DMS153 treated with DMSO at 0.1 percent for 48 hours (cell line): ENCODE results near the gene SLC39A1.
A peak's percentile ranks its signal among the peaks of the same experiment; 100 is the strongest.

Experiments used
- DNase-seq: peaks from one replicate; lab custom pipeline; 2025; ENCODE audit not compliant: unreplicated experiment; lab: John Stamatoyannopoulos, UW

The SLC39A1 gene

DNA sequence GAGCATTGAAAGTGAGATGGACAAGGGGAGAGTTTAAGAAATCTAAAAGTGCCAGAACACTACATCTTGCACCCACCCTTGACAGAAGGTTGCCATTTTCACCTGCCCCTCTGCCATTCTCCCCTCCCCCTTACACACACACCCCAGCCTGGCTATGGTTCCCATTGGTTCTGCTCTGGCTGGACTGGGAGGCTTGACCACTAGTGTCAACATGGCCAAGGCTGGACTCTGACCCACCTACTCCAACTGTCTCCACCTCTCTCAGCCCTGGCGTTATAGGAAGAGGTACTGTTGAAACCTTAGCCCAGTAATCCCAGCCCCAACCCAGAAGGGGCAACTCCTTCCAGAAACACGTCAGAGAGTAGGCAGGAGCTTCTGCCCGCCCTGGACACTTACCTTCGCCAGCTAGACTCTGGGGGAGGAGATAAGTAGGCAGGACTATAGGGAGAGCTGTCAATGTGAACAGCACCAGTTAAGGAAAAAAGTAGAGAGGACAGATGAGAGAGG, 9.4 kb downstream of the SLC39A1 start:
- DNase-seq, result no peak

DNA sequence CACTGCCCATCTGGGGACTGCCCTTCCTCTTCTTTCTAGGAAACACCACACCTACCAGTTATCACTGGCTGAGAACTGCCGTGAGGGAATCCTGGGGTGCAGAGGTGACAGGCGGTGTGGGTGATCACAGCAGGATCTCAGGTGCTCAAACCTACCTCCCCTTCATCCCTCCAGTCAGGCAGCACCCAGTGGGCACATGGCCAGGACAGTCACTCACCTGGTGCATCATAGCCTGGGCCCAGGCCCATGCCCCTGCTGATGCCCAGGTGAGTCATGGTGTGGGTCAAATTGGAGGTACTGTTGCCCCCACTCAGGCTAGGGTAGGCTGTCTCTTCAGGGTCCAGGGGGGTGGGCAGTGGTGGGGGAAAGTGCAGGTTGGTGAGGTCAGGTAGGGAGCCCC, 11.5 kb downstream of the SLC39A1 start:
- DNase-seq, result no peak

DNA sequence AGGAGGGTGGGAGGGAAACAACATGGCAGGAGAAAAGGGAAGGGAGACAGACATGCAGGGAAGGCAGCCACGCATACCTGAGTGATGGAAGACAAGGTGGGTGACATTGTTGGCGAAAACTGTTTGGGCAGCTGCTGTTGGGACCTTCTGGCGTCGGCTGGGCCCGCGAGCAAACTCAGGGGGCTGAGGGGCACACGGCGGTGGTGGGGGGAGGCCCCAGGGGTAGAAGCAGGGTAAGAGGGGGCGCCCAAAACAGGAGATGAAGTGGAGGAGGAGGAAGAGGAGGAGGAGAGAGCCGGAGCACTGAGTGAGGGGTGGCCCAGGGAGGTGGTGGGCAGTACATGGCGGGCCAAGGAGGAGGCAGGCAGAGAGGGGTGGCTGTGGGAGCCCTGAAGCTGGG, 12.2 kb downstream of the SLC39A1 start:
- no peak for DNase-seq

DNA sequence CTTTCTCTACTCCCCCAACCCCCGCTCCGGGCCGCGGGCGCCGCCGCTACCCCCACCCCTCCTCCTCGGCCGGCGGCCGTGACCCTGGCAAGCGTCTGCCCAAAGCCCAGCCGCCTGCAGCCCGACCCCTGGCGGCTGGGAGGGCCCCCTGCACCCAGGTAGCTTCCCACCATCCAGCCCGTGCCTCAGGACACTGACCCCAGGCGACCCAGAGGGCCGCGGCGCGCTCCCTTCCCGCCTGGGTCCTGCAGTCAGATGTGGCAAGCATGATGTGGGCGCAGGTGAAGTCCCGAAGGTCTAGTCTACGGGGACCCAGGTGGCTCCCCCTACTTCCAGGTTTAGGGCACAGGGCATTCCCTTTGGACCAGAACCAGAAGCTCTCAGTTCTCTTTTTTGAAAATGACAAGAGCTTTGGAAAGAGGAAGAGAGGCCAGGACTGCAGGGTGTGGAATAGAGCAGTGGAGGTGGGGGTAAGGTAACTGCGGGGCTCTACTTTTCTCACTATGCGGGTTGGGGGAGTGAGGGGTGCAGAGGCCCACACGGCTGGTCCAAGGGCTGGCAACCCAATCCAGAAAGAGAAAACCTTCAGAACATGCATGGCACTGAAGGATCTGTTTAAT, 16.6 kb downstream of the SLC39A1 start, which contains the start of gene DENND4B:
Gene DENND4B, minus strand, starts transcription at position 97 of the 620 bp plus-strand sequence. CDS start 2,344 bp downstream, outside the sequence.
- DNase-seq, result peak; percentile 85

- DNase-seq, result peak; percentile 37
Observed at GRCh38 chr1:153945795-153946621, 17.3 kb downstream of the SLC39A1 start.

GRCh38 chr1:153945131-153945794, 18.1 kb downstream of the SLC39A1 start:
- no peak for DNase-seq

GRCh38 chr1:153944827-153945117, 18.6 kb downstream of the SLC39A1 start:
- DNase-seq, result no peak

- no peak for DNase-seq
Observed at GRCh38 chr1:153944005-153944826, 19.1 kb downstream of the SLC39A1 start.

DNA sequence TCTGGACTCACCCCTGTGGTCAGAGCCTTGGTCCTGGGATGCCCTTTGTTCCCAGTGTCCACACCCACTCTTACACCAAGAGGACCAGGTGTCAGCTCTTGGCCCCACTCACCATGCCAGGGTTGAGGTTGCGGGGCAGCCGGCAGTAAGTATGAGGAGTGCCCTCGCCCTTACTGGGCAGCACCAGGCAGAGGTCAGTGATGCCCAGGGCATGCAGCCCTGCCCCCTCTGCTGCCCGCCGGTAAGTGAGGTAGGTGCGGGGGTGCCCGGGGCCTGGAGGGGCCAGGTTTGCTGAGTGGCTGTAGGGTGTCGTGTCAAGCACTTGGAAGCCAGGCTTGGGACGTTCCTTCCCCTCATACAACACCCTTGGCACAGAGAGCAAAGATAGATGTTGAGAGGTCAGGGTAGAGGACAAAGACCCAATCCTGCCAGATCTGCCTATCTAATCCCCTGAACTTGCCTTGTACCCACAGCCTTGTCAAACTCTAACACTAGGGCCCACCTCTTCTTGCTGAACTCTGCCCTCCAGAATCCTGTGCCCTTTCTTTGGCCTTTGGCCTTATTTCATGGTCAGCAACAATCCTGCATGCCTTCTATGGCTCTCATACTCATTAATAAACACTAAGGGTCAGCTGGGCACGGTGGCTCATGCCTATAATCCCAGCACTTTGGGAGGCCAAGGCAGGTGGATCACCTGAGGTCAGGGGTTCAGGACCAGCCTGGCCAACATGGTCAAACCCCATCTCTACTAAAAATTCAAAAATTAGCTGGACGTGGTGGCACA, 20.4 kb downstream of the SLC39A1 start:
- DNase-seq, result no peak

- no peak for DNase-seq
Observed at GRCh38 chr1:153941826-153942725, 21.3 kb downstream of the SLC39A1 start.

- DNase-seq, result no peak
Observed at GRCh38 chr1:153940756-153941155, 22.6 kb downstream of the SLC39A1 start.

DNA sequence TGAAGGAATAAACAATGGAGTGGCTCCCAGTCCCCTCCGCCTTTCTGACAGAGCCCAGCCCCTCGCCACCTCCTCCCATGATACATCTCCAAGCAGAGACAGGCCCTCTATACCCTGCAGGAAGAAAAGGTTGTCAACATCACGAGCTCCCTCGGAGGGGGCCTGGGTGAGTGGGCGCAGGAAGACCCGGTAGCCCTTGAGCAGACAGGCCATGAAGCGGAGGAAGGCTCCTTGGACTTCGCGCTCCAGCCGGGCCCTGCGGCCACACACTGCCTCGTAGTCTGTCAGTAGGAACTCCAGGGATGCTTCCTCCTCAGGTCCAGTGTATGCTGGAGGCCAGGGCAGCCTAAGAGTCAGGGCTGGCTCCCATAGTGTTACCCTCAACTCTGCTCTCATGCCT, 23.9 kb downstream of the SLC39A1 start:
- DNase-seq, result no peak

GRCh38 chr1:153938996-153939395, 24.3 kb downstream of the SLC39A1 start:
- no peak for DNase-seq

DNA sequence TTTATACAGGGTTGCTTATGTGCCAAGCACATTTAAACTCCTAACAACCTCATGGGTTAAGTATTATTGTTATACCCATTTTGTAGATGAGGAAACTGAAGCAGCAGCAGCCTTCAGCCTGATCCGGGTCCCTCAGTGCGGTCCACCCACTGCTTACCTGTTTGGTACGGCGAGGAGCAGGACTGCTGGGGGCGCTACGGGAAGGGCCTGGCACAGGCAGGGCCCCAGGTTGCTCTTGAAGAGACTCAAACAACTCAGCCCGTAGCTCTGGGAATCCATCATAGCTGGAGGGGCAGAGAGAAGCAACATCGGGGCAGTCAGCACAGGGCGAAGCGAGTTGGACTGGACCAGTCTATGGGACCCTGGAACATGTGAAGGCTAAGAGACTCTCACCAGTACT, 26.0 kb downstream of the SLC39A1 start:
- no peak for DNase-seq

DNA sequence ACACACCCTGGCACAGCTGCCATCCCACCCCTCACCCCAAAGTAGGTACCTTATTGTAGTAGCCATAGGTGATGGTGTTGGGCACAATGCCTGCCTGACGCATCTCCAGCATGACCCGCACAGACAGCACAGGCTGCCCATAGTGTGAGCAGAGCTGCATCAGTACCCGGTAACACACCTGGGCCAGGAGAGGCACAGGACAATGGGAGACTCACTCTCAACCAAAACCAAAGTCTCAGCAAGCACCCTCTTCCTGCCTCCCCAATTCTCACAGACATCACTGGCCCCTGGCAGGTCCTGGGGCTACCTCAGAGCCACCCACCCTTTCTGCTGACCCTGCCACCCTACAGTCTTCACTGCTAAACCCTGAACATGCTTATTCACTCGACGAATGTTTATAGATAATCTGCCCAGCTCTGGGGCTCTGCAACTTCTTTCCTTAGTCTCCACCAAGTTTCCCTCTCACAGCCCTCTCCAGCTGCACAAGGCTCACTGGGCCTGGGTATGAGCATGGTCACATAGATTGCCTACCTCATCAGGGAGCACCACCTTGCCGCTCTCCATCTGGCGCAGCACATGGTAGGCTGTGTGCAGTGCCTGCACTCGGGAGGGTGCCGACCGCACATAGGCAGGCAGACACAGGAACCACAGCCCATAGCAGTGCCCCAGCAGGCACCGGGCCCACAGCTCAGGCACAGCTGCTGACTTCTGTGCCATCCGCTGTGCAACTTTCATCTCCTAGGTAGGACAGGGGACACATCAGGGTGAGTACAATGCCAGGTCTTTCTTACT, 27.1 kb downstream of the SLC39A1 start:
- DNase-seq, result no peak

DNA sequence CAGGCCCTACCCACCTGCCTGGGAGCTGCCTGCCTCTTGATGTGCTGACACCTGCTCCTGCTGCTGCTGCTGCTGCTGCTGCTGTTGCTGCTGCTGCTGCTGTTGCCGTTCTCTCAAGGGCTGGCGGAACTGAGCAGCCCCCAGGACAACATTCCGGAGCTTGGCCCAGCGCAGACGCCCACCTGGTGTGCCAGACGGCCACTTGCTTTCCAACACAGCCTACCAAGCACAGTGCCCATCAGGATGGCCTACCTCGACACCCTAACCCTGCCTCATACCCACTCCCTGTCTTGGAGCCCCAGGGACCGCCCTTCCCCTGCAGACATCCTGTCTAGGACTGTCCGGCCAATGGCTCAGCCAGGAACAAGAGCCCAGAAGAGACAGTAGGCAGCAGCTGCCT, 28.6 kb downstream of the SLC39A1 start:
- no peak for DNase-seq

DNA sequence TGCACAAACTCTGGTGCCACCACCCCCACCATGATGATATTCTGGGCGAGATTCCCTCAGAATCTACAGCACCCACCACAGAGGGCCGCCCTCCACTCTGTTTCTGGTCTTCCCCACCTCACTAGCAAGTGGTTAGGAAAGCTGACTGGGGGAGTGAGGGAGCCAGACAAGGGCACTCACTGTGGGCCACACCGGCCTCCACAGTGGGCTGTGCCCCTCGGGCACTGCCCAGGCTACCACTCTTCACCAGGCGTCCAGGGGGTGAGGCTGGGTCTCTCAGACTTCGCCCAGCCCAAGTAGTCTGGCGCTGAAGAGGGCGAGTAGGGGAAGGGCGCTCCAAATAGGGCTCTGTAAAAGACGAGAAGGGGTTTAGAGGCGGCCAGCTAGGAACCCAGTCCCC, 29.4 kb downstream of the SLC39A1 start:
- no peak for DNase-seq

DNA sequence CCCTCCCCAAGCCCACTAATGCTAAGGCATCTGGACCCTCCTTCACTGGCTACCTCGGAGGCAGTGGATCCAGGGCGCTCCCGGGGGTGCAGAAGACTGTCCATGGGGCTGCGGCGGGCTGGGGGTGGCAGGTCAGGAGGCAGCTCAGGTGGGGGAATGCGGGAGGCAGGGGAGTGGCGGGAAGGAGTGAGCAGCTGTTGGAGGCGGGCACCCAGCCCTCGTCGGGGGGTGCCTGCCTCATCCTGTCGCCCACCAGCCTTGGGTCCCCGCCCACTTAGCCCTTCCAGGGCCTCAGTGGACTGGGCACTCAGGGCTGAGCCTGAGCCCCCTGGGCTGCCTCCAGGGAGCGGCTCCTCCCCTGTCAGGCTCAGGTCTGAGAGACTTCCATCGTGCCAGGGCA, 29.9 kb downstream of the SLC39A1 start:
- DNase-seq, result no peak
